Astrocyte (in vitro differentiated cells and primary cell): Measurements from ENCODE around the gene INTS6L. TPM values are rescaled to one million over a fixed set of nuclear protein-coding genes. Genes with fewer than 3 reads are reported as not detected.

Source experiments
- DNase-seq: peaks from one replicate; pipeline ENCODE4 v3.0.0-alpha.2; 2010; ENCODE audit warnings: low read depth
- FAIRE-seq: peaks from 2 replicates; lab custom pipeline; 2011; peaks lifted over from hg19 to GRCh38; lab: Jason Lieb, UNC
- H2AFZ ChIP-seq: 2 replicates; pipeline ENCODE4 v1.6.0; 2012; ENCODE audit warnings: low read depth, low read length, inconsistent platforms
- H3K27ac ChIP-seq: 2 replicates; pipeline ENCODE4 v1.5.1; 2011; ENCODE audit warnings: low read depth, low read length, inconsistent platforms
- H3K27me3 ChIP-seq: 2 replicates; pipeline ENCODE4 v1.6.0; 2011; ENCODE audit warnings: low read length, inconsistent platforms; ENCODE audit not compliant: insufficient read depth
- H3K36me3 ChIP-seq: 2 replicates; pipeline ENCODE4 v1.5.1; 2011; ENCODE audit warnings: low read length, inconsistent platforms; ENCODE audit not compliant: insufficient read depth
- H3K4me1 ChIP-seq: 2 replicates; pipeline ENCODE4 v1.5.1; 2011; ENCODE audit warnings: low read length, inconsistent platforms; ENCODE audit not compliant: insufficient read depth
- H3K4me2 ChIP-seq: 2 replicates; pipeline ENCODE4 v1.6.0; 2012; ENCODE audit warnings: low read length, inconsistent platforms
- H3K4me3 ChIP-seq: 2 replicates; pipeline ENCODE4 v1.5.1; 2011; ENCODE audit warnings: low read depth, mild to moderate bottlenecking, low read length, inconsistent platforms; ENCODE audit not compliant: insufficient read depth
- H3K79me2 ChIP-seq: 2 replicates; pipeline ENCODE4 v1.6.0; 2012; ENCODE audit warnings: mild to moderate bottlenecking, low read length, inconsistent platforms; ENCODE audit not compliant: insufficient read depth
- H3K9ac ChIP-seq: 2 replicates; pipeline ENCODE4 v1.6.0; 2012; ENCODE audit warnings: mild to moderate bottlenecking, low read length, inconsistent platforms
- H3K9me3 ChIP-seq: 2 replicates; pipeline ENCODE4 v1.5.1; 2012; ENCODE audit warnings: low read depth, mild to moderate bottlenecking, low read length, inconsistent platforms; ENCODE audit not compliant: insufficient read depth
- H4K20me1 ChIP-seq: 2 replicates; pipeline ENCODE4 v1.6.0; 2012; ENCODE audit warnings: low read length, inconsistent platforms; ENCODE audit not compliant: insufficient read depth
- H3K27ac Mint-ChIP-seq: one replicate; pipeline ENCODE4 v1.8.0; 2021; ENCODE audit warnings: mild to moderate bottlenecking, mixed read lengths; ENCODE audit not compliant: unreplicated experiment
- H3K27me3 Mint-ChIP-seq: one replicate; pipeline ENCODE4 v1.8.0; 2021; ENCODE audit warnings: low read depth, mixed read lengths; ENCODE audit not compliant: unreplicated experiment
- H3K36me3 Mint-ChIP-seq: one replicate; pipeline ENCODE4 v1.8.0; 2021; ENCODE audit warnings: low read depth, mixed read lengths; ENCODE audit not compliant: unreplicated experiment
- H3K4me1 Mint-ChIP-seq: one replicate; pipeline ENCODE4 v1.8.0; 2021; ENCODE audit warnings: low read depth, mixed read lengths; ENCODE audit not compliant: unreplicated experiment
- H3K4me3 Mint-ChIP-seq: one replicate; pipeline ENCODE4 v1.8.0; 2021; ENCODE audit warnings: mild to moderate bottlenecking, moderate library complexity, mixed read lengths; ENCODE audit not compliant: unreplicated experiment
- H3K9me3 Mint-ChIP-seq: one replicate; pipeline ENCODE4 v1.8.0; 2021; ENCODE audit warnings: mild to moderate bottlenecking, mixed read lengths; ENCODE audit not compliant: unreplicated experiment
- EZH2 ChIP-seq: IDR thresholded peaks from 2 replicates; pipeline ENCODE4 v1.6.1; 2012; ENCODE audit warnings: mild to moderate bottlenecking, low read length, inconsistent platforms; ENCODE audit not compliant: insufficient read depth
- total RNA-seq: library from RNA; stranded (reverse); gene quantifications from 2 replicates; pipeline ENCODE4 v1.2.1, GENCODE V29; 2021
- TF ChIP-seq, protein P1 (sequence below): IDR thresholded peaks from 2 replicates; pipeline ENCODE4 v1.5.1; 2011; ENCODE audit warnings: low read depth, mild to moderate bottlenecking, inconsistent platforms, low read length, moderate library complexity; ENCODE audit not compliant: insufficient read depth

The INTS6L gene
- total RNA-seq, 1 donor from 2014 or later = 7.5 TPM

DNA sequence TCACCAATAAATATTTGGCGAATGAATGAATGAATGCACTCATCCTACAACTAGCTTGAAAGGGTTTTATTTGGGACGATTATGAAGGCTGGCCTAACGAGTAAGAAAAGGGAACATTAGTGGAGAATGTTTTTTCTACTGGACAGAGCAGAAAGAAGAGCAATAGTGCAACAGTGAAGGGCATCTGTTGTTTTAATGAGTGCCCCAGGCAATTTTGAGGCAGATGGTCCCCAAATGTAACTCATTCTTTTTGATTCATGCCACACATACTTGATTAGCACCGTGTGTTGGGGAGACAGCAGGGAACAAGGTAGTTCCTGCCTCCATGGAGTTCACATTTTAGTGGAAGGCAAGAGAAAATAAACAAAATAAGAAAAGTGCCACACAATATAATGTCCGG, 22.7 kb upstream of the INTS6L start:
- Histone ChIP-seq H4K20me1 (no peaks in the 10 kb centered on the region), H2AFZ (no peak overlapping the region), H3K4me1 (no peaks in the 10 kb centered on the region), H3K27me3 (no peaks in the 10 kb centered on the region), H3K4me3 (no peak overlapping the region), H3K4me2 (no peak overlapping the region), H3K9me3 (no peaks in the 10 kb centered on the region), H3K9ac (no peak overlapping the region), H3K79me2 (no peaks in the 10 kb centered on the region), H3K36me3 (no peaks in the 10 kb centered on the region), H3K27ac (no peak overlapping the region)
- no peak for DNase-seq
- H3K4me1 Mint-ChIP-seq = no peaks in the 10 kb centered on the region
- TF ChIP-seq EZH2 = no peak
- TF ChIP-seq, protein P1, sequence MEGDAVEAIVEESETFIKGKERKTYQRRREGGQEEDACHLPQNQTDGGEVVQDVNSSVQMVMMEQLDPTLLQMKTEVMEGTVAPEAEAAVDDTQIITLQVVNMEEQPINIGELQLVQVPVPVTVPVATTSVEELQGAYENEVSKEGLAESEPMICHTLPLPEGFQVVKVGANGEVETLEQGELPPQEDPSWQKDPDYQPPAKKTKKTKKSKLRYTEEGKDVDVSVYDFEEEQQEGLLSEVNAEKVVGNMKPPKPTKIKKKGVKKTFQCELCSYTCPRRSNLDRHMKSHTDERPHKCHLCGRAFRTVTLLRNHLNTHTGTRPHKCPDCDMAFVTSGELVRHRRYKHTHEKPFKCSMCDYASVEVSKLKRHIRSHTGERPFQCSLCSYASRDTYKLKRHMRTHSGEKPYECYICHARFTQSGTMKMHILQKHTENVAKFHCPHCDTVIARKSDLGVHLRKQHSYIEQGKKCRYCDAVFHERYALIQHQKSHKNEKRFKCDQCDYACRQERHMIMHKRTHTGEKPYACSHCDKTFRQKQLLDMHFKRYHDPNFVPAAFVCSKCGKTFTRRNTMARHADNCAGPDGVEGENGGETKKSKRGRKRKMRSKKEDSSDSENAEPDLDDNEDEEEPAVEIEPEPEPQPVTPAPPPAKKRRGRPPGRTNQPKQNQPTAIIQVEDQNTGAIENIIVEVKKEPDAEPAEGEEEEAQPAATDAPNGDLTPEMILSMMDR = no peak
- H3K9me3 Mint-ChIP-seq = peaks cover 1% of the 10 kb centered on the region
- no peak for FAIRE-seq
- H3K36me3 Mint-ChIP-seq = no peaks in the 10 kb centered on the region
- H3K27me3 Mint-ChIP-seq = peaks cover 6% of the 10 kb centered on the region
- H3K27ac Mint-ChIP-seq = no peak overlapping the region
- no peak overlapping the region for H3K4me3 Mint-ChIP-seq

DNA sequence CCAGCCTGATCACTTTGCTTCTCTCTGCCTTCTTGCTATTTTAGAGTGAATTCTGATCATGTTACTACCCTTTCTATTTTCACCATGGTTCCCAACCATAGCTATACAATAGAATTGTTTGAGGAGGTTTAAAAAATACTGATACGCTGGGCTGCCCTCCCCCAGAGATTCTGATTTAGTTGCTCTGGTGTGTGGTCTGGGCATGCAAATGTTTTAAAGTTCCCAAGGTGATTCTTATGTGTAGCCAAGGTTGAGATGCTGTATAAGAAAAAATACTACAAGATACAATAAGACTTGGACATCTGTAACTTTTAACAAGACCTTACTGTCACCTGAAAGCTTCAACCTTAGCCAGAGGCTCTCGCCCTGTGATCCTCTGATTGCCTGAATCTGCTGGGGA, 22.2 kb upstream of the INTS6L start:
- H3K27me3 Mint-ChIP-seq = peaks cover 6% of the 10 kb centered on the region
- no peaks in the 10 kb centered on the region for H3K36me3 ChIP-seq
- no peak overlapping the region for H3K4me3 Mint-ChIP-seq
- no peak overlapping the region for H3K9ac ChIP-seq
- FAIRE-seq (no peak), DNase-seq (no peak)
- no peaks in the 10 kb centered on the region for H3K4me1 ChIP-seq
- no peak overlapping the region for H3K27ac ChIP-seq
- no peaks in the 10 kb centered on the region for H3K36me3 Mint-ChIP-seq
- no peak overlapping the region for H3K4me3 ChIP-seq
- no peaks in the 10 kb centered on the region for H3K27me3 ChIP-seq
- H4K20me1 ChIP-seq = no peaks in the 10 kb centered on the region
- peaks cover 1% of the 10 kb centered on the region for H3K9me3 Mint-ChIP-seq
- no peaks in the 10 kb centered on the region for H3K4me1 Mint-ChIP-seq
- no peak overlapping the region for H3K4me2 ChIP-seq
- no peak overlapping the region for H3K27ac Mint-ChIP-seq
- TF ChIP-seq, protein P1 = no peak
- no peak for TF ChIP-seq EZH2
- H3K9me3 ChIP-seq = no peaks in the 10 kb centered on the region
- no peaks in the 10 kb centered on the region for H3K79me2 ChIP-seq
- no peak overlapping the region for H2AFZ ChIP-seq

DNA sequence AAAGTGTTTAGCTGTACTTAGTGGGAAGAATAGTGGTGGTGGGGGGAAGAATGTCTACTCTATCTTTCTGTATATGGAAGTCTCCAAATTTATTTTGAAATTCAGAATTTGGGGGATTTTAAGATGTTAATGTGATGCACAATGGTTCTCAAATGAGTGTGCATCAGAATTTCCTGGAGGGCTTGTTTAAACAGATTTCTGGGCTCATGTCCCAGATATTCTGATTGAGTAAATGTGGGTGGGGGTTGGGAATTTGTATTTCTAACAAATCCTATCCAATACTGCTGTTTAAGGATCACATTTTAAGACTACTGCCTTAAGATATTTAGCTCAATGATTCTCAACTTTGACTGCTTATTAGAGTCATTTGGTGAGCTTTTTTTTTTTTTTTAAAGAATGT, 15.1 kb upstream of the INTS6L start:
- H3K4me1 Mint-ChIP-seq = no peaks in the 10 kb centered on the region
- Histone ChIP-seq H4K20me1 (no peaks in the 10 kb centered on the region), H3K4me2 (no peak overlapping the region), H3K27me3 (no peaks in the 10 kb centered on the region), H3K27ac (no peak overlapping the region), H3K36me3 (no peaks in the 10 kb centered on the region), H3K9me3 (no peaks in the 10 kb centered on the region), H3K9ac (no peak overlapping the region), H2AFZ (no peak overlapping the region), H3K4me1 (no peaks in the 10 kb centered on the region), H3K4me3 (no peak overlapping the region), H3K79me2 (no peaks in the 10 kb centered on the region)
- H3K27me3 Mint-ChIP-seq = no peaks in the 10 kb centered on the region
- no peak for TF ChIP-seq EZH2
- TF ChIP-seq, protein P1 = no peak
- H3K4me3 Mint-ChIP-seq = no peak overlapping the region
- DNase-seq (no peak), FAIRE-seq (peak; percentile 69)
- H3K36me3 Mint-ChIP-seq = no peaks in the 10 kb centered on the region
- H3K27ac Mint-ChIP-seq = no peak overlapping the region
- no peaks in the 10 kb centered on the region for H3K9me3 Mint-ChIP-seq
